ENCODE data around the gene FAAP20.

DNA sequence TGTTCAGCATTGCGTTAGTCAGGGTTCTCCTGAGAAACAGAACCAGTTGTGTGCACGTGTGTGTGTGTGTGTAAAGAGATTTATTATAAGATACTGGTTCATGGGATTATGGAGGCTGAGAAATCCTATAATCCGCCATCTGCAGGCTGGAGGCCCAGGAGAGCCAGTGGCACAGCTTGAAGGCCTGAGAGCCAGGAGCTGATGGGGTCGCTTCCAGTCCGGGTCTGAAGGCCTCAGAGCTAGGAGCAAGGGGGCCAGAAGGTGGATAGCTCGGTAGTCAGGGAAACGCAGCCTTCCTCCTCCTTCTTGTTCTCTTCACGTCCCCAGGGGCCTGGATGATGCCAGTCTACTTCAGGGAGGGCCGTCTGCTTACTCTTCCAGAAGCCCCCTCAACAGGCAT, 37.7 kb downstream of the FAAP20 start:
- TF ChIP-seq, protein P1, sequence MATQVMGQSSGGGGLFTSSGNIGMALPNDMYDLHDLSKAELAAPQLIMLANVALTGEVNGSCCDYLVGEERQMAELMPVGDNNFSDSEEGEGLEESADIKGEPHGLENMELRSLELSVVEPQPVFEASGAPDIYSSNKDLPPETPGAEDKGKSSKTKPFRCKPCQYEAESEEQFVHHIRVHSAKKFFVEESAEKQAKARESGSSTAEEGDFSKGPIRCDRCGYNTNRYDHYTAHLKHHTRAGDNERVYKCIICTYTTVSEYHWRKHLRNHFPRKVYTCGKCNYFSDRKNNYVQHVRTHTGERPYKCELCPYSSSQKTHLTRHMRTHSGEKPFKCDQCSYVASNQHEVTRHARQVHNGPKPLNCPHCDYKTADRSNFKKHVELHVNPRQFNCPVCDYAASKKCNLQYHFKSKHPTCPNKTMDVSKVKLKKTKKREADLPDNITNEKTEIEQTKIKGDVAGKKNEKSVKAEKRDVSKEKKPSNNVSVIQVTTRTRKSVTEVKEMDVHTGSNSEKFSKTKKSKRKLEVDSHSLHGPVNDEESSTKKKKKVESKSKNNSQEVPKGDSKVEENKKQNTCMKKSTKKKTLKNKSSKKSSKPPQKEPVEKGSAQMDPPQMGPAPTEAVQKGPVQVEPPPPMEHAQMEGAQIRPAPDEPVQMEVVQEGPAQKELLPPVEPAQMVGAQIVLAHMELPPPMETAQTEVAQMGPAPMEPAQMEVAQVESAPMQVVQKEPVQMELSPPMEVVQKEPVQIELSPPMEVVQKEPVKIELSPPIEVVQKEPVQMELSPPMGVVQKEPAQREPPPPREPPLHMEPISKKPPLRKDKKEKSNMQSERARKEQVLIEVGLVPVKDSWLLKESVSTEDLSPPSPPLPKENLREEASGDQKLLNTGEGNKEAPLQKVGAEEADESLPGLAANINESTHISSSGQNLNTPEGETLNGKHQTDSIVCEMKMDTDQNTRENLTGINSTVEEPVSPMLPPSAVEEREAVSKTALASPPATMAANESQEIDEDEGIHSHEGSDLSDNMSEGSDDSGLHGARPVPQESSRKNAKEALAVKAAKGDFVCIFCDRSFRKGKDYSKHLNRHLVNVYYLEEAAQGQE (IDR thresholded peaks at IDR 0.05; ENCODE audit: unreplicated experiment), result no peak
- TF ChIP-seq, protein P2, sequence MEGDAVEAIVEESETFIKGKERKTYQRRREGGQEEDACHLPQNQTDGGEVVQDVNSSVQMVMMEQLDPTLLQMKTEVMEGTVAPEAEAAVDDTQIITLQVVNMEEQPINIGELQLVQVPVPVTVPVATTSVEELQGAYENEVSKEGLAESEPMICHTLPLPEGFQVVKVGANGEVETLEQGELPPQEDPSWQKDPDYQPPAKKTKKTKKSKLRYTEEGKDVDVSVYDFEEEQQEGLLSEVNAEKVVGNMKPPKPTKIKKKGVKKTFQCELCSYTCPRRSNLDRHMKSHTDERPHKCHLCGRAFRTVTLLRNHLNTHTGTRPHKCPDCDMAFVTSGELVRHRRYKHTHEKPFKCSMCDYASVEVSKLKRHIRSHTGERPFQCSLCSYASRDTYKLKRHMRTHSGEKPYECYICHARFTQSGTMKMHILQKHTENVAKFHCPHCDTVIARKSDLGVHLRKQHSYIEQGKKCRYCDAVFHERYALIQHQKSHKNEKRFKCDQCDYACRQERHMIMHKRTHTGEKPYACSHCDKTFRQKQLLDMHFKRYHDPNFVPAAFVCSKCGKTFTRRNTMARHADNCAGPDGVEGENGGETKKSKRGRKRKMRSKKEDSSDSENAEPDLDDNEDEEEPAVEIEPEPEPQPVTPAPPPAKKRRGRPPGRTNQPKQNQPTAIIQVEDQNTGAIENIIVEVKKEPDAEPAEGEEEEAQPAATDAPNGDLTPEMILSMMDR (conservative IDR thresholded peaks at IDR 0.05; ENCODE audit: low read depth in 2 of 2), result no peak
- no peak for TF ChIP-seq EZH2 (IDR thresholded peaks at IDR 0.05; ENCODE audit: low read depth, unreplicated experiment)
- no peak for TF ChIP-seq NANOG (IDR thresholded peaks at IDR 0.05; ENCODE audit: borderline replicate concordance)
- TF ChIP-seq EZH2phosphoT487 (IDR thresholded peaks at IDR 0.05; ENCODE audit: unreplicated experiment), result no peak
- TF ChIP-seq JUNB (IDR thresholded peaks at IDR 0.05; ENCODE audit: unreplicated experiment), result no peak
- no peak for TF ChIP-seq CREB1 (CRISPR knock-in tag; IDR thresholded peaks at IDR 0.05; ENCODE audit: low read depth)
- no peak for TF ChIP-seq POLR2AphosphoS5 (IDR thresholded peaks at IDR 0.05; ENCODE audit: low read depth)
- TF ChIP-seq ZNF462 (CRISPR knock-in tag; IDR thresholded peaks at IDR 0.05), result no peak
- TF ChIP-seq STAT1 (IDR thresholded peaks at IDR 0.05; ENCODE audit: unreplicated experiment), result no peak
- no peak for TF ChIP-seq ETS1 (IDR thresholded peaks at IDR 0.05)
